Esophagus mucosa (tissue), 1 donor: ENCODE measurements around the gene BHLHE23. TPM values are rescaled to one million over a fixed set of nuclear protein-coding genes. Genes with fewer than 3 reads are reported as not detected.

ENCODE experiments used
- ATAC-seq: fragments of 200-7000 bp; cut with Tn5 transposase; one replicate; pipeline ENCODE4 v1.9.1; 2020
- total RNA-seq: library from RNA; stranded (reverse); gene quantifications from one replicate; pipeline ENCODE4 v1.2.4, GENCODE V29; 2023
- donor health status: DM: yes; HTN: yes; CAD: no.

The BHLHE23 gene
- not detected for total RNA-seq

- no peak for ATAC-seq
Observed at GRCh38 chr20:63006540-63007359, at the start of gene BHLHE23. BHLHE23 (minus strand) TSS chr20:63006964; CDS start chr20:63006774, 190 bp downstream.

DNA sequence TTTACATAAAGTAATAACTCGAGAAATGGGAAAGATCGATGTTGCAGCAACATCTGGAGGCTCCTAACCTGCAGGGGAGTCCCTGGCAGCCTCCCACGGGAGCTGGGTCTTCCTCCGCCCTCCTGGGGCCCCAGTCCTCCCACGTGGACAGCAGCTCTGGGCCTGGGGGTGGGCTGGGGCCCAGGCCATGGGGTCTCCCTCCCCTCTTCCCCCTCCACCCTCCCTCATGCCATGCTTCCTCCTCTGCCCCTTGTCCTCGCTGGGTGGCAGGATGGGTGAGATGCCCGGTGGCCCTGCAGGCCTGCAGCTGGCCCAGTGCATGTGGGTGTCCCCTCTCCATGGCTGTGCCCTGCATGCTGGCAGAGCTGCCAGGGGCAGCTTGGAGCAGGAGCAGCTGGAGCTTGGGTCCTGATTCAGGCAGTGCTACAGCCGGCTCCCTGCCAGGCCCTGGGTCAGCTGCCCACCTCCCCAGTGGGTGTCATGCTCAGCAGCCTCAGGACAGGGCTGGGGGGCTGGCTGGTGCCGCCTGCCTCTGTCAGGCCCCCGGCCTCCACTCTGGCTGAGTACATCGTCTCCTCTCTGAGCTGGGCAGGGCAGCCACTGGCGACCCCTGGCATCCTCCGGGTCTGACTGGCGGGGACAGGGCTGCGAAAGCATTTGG lies 48.9 kb upstream of the BHLHE23 start:
- no peak for ATAC-seq

GRCh38 chr20:63054681-63055240 lies 48.0 kb upstream of the BHLHE23 start:
- ATAC-seq, result no peak

DNA sequence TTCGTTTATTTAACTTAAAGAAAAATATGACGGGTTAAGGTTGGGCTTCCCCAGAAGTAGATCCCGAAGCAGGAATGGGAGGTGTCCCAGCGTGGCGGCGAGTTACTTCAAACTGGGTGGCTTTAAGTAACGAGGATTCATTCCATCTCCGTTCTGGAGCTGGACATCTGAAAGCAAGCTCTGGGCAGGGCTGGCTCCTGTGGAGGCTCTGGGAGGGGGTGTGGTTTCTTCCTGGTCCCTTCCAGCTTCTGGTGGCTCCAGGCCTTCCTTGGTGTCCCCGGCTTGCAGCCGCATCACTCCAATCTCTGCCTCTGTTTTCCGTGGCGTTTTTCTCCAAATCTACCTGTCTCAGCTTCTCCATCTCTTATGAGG lies 47.3 kb upstream of the BHLHE23 start:
- ATAC-seq, result no peak

DNA sequence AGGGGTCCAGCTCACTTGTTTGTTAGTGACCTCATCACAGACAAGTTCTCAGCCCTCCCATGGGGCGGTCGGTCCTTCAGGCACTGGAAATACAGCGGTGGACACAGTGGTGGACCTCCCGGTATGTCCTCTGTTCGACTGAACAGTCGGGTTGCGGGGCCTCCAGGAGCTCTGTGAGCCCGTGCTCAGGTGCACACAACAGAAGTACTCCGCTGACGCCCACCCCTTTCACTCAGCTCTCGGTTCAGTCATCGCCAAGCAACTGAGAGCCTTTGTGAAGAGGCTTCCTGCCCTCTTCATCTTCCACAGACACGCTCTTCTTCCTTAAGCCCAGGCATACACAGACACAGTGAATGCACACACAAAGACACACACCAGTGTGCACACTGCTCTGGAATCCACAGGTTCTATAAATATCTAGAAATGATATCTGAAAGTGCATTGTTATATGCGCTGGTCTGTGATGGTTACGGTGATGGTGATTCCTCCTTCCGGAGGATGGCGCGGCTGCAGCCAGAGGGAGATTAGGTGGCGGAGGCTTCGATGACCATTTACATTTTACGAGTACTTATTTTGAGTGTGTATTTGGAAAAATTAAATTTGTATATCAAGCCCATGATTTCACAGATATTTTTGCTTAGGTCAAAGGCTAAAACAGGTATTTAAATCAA lies 46.8 kb upstream of the BHLHE23 start:
- ATAC-seq, result no peak

- no peak for ATAC-seq
Observed at GRCh38 chr20:63052571-63053431, 46.0 kb upstream of the BHLHE23 start.

DNA sequence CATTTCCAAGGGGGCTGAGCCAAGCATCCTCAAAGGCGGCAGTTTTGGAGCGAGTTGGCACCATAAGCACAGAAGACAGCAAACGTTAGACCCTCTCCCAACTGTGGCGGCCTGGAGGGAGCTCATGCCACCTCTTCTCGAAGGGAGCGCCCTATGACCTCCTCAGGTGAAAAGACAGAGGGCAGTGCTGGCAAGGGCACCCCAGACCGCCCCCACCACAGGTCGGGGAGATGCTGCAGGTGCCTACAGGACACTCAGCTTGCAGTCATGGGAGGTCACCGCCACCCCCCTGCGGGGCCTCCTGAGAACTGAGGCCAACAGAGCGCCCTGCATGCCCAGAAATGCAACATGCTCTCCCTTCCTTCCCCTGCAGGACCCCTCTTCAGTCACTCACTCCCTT lies 45.1 kb upstream of the BHLHE23 start:
- no peak for ATAC-seq

DNA sequence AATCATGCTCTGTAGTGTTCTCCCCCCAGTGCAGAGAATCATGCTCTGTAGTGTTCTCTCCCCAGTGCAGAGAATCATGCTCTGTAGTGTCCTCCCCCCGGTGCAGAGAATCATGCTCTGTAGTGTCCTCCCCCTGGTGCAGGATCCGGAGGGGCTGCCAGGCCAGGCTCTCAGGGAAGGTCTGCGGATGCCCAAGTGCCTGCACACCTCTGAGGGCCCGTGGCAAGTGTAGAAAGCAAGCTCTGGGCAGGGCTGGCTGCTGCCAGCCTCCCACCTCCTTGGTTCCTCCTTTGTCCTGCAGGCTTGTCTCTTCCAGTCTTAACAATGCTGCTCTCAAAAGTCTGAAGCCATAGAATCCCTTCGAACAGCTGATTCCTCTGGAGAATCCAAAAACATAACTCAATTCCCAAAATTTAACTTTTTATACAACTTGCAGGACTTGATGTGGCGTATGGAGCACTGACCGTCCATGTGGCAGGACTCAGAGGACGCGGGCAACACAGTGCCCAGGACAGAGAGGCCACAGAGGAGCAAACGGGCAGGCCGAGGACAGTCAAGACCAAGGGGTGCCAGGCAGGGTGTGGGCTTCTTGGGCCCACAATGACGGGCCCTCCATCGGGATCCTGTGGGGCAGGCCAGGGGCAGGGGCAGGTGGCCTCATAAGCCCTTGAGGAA lies 44.6 kb upstream of the BHLHE23 start:
- no peak for ATAC-seq

- no peak for ATAC-seq
Observed at GRCh38 chr20:63050406-63050805, 43.6 kb upstream of the BHLHE23 start.

DNA sequence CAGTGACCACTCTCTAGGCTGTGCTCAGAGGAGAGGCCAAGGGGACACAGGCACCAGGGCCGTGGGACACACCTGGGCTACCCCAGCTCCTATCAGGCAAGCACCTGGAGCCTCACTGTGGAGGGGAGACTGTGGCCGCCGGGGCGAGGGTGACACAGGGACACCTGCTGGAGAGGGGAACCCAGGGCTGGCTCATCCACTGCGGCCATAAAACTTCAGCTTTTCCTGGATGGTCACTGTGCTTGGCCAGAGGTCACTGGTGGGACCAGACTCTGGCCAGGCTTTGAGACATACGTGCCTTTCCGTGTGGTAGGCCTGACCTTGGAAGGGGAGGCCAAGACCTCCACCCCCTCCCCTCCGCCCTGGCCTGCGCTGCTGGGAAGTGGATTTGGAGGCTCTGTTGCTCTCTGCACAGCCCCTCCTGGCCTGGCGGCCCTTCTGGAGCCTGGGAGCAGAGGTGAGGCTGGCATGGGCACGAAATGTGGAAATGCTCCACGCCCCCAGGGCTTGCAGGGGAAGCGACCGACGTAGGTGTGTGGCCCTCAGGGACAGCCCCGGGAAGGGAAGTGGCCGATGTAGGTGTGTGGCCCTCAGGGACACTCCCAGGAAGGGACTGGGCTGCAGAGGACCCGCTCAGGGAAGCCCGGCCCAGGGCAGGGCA lies 42.9 kb upstream of the BHLHE23 start:
- ATAC-seq, result peak; percentile 12

DNA sequence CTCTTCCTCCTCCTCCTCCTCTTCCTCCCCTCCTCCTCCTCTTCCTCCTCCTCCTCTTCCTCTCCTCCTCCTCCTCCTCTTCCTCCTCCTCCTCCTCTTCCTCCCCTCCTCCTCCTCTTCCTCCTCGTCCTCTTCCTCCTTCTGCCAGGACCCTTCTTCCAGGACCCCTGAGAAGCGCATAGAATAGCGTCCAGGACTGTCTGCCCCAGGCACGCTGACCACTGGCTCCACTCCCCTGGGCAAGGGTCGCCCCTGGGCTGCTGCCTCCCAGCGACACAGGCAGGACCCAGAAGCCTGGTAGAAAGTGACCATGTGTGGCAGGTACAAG lies 42.4 kb upstream of the BHLHE23 start:
- ATAC-seq, result no peak

DNA sequence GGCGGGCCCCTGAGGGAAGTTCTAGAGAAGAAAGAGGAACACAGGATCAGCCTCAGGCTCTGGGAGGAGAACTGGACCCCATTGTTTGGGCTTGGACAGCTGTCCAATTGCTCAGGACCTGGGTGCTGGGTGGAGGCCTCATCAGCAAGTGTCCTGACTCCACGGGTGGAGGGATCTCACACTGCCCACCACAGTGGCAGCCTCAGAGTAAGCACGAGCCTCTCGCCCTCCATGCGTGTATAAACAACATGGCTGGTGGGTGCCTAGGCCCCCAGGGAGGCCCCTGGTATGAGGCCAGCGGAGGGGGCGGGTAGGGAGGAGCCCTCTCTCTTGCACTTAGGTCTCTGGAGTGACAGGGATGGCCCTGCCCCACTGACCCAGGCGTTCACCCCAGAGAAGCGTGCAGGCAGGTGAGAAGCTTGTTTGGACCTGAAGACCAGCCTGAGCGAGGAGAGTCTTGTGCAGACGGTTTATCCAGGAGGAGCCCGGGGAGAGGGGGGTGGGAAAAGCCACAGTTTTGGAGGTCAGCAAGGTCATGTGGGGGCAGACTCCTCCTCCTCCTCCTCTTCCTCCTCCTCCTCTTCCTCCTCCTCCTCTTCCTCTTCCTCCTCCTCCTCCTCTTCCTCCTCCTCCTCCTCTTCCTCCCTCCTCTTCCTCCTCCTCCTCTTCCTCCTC lies 41.9 kb upstream of the BHLHE23 start:
- no peak for ATAC-seq

DNA sequence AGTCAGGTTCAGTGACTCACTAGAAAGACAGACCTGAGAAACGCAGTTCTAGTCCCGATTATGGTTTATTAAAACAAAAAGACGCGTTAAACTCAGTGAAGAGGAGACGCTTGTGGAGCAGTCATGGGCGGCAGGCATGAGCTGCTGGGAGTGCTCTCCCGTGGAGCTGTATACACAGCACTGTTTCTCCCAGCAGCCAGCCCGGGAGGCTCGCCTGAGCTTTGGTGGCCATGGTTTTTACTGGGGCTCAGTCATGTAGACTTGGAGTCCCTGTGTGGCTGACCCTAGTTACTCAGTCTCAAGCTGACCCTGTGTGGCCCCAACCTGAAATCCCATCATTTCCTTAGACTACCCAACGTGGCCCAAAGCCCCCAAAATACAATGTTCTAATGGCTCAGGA lies 41.2 kb upstream of the BHLHE23 start:
- ATAC-seq, result no peak

GRCh38 chr20:63047267-63047666 lies 40.5 kb upstream of the BHLHE23 start:
- ATAC-seq, result no peak

DNA sequence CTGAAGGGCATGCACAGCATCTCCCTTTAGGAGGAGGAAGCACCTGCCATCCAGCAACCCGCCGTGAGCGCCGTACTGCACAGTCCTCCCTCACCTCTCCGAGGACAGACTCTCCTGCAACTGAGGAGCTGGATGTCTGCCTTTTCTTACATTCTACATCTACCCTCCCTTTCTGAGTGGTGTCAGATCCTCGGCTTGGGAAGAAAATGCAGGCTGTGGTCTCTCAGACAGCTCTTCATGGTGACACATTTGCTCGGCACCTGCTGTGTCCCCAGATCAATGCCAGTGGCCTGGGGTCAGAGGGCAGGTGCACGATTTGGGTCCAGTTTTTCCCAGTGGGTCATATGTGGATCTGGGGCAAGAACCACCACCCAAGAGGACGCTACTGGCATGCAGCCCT lies 40.1 kb upstream of the BHLHE23 start:
- ATAC-seq, result no peak

DNA sequence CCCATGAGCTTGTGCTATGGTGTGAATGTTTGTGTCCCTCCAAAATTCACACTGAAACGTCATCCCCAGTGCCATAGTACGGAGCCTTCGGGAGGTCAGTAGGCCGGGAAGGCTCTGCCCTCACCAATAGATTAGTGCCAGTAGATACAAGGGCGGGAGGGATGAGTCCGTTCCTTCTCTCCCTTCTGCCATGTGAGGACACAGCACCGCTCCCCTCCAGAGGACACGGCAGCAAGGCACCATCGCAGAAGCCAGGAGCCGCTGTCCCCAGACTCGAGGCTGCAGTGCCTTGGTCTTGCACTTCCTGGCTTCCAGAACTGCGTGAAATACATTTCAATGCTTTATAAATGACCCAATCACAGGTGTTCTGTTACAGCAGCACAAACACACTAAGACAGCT lies 39.2 kb upstream of the BHLHE23 start:
- ATAC-seq, result no peak

- no peak for ATAC-seq
Observed at GRCh38 chr20:63045401-63045800, 38.6 kb upstream of the BHLHE23 start.

DNA sequence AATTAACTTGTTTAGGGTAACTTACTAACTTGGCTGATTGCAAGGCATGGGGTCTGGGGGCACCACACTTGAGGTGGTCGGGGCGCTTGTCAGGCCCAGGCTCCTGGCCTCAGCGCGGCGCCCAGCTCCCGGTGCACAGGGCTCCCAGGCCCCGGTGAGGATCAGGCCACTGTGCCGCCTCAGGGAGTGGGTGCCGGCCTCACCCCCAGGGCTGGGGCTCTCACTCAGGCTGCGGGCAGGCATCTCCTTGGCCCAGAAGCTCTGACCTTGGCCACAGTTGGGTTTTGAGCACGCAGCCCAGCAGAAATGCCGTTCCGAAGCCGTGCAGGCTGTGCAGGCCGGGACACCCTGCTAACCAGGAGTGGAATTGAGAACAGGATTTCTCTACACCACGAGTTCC lies 37.8 kb upstream of the BHLHE23 start:
- ATAC-seq, result no peak

DNA sequence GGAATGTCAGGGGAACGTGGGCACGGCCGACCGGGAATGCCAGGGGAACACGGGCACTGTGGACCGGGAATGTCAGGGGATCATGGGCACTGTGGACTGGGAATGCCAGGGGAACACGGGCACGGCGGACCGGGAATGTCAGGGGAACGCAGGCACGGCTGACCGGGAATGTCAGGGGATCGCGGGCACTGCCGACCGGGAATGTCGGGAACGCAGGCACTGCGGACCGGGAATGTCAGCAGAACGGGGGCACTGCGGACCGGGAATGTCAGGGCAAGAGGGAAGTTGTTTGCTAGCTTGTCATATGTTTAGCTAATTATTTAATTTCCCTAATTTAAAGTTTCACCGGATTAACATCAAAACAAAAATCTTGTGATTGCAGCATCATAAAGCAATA lies 37.4 kb upstream of the BHLHE23 start:
- ATAC-seq, result no peak

GRCh38 chr20:63043348-63044203 lies 36.8 kb upstream of the BHLHE23 start:
- no peak for ATAC-seq
